Raji (cell line): ENCODE measurements around the gene PRR35.

ENCODE experiments used
- POLR2A ChIP-seq: IDR thresholded peaks from 2 replicates; pipeline ENCODE4 v1.6.1; 2011; ENCODE audit warnings: low read depth, low read length, control low read depth; ENCODE audit not compliant: insufficient read depth

Gene PRR35

DNA sequence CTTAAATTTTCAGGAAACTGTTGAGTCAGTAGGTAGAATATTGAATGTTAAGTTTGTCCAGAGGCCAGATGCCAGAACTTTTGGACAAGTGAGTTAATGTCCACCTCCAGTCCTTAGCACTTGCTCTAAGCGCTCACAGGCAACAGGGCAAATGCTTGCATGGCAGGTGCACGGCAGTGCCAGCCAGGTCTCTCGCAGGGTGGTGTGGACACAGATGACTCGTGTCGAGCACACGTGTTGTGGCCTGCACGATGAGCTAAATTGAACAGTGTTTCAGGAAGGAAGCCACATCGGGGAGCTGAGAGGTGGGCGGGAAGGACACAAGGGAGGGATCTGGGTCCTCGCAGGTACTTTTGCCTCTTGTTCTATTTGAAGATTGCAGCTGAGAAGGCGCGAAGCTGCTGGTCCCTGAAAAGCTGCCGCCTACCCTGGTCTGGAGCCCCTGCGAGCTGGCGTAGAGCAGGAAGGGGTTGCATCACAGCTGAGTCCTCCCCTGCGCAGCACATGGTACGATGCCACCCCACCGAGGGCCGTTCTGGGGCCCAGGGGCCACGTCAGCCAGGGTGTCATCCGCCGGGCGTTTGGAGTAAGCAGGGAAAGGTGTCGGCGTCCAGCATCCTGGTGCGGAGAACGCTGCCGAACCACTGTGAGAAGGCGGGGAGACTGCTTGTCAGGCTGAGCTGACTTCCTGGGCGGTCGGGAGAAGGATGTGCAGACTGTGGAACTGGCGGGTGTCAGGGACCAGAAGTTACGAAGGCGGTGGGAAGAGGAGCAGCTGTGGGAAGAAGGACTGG lies 35.9 kb downstream of the PRR35 start:
- TF ChIP-seq POLR2A, result no peak

GRCh38 chr16:596736-597060 lies 36.5 kb downstream of the PRR35 start:
- no peak for TF ChIP-seq POLR2A

DNA sequence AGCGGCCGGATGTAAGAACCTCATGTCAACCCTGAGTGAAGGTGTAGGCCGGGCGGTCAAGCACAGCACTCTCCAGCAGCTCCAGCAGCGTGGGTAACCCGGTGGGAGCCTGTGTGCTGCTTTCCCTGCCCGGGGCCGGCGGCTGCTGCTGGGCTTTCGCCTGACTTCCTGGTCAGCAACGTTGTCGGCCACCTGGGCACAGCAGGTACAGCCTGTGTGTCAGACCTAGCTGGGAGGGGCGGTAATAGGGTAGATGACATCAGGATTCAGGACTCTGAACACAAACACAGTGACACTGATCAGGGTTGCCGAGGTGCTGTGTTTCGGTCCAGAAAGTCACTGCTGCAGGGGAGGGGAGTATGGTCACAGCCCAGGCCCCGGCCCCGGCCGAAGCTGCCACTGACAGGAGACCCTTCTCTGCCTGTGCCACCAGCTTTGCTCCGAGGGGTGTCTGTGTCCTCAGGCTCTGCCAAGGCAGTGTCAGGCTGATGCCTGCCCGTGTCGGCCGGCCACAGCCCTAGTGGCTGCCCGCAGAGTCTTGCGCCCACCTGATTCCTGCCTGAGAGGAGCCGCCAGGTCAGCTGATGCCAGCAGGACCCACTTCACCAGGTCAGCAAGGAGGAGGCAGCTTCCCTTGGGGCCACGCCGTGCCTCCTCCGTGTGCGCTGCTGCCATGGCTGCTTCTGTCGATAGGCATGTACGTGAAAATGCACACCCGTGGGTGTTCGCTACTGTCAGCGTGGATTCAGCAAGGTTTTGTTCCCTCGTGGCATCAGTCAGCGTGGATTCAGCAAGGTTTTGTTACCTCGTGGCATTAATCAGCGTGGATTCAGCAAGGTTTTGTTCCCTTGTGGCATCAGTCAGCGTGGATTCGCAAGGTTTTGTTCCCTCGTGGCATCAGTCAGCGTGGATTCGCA lies 38.9 kb downstream of the PRR35 start:
- TF ChIP-seq POLR2A, result no peak

DNA sequence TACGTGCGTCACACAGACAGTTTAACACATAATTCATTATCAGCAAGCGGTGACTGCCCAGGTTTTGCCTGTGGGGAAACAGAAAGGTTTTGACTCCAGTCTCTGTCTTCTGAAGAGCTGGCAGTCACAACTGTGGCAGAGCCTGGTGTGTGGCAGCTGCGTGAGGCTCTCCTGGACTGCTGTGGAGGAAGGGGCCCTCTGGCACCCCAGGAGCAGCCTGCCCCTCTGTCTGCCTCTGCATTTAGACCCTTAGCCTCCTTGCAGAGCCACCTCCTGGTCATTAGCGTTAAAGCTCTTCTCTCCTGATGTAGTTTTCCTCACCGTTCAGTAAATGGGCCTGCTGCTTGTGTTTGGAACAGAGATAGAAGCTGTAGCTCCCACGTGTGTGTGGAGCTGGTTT lies 40.6 kb downstream of the PRR35 start:
- TF ChIP-seq POLR2A, result no peak

DNA sequence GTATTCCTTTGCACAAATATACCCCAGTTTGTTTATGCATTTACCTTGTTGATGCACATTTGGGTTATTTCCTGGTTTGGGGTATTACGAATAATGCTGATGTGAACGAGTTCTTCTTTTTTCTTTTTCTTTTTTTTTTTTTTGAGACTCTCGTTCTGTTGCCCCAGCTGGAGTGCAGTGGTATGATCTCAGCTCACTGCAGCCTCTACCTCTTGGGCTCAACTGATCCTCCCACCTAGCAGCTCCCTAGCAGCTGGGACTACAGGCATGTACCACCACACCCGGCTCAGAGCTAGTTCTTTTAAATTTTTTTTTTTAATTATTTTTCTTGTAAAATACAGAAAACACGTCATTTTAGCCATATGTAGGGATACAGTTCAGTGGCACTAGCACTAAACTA lies 43.7 kb downstream of the PRR35 start:
- TF ChIP-seq POLR2A, result no peak

DNA sequence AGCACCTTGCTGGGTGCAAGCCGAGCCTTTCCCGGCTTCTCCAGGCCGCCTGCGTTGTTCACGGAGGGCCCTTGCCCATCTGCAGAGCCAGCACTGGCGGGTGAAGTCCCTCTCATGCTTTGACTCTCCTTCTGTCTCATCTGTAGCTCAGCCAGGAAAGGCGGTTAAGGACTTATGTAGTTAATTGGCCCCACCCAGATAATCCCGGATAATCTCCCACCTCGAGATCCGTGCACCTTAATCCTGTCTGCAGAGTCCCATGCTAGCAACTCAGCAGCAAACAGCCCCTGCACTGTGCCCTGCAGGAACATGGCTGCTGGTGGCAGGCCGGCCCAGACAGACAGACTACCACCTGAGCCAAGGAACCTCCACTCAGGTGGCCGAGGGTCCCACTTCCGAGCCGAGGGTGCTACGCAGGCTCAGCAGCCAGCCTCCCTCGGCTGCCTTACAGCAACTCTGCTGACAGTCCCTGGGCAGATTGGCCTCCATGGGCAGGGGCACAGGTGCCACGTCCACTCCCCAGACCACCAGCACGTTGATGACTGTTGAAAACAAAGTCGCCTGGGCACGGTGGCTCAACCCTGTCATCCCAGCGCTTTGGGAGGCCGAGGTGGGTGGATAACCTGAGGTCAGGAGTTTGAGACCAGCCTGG lies 46.6 kb downstream of the PRR35 start:
- no peak for TF ChIP-seq POLR2A

DNA sequence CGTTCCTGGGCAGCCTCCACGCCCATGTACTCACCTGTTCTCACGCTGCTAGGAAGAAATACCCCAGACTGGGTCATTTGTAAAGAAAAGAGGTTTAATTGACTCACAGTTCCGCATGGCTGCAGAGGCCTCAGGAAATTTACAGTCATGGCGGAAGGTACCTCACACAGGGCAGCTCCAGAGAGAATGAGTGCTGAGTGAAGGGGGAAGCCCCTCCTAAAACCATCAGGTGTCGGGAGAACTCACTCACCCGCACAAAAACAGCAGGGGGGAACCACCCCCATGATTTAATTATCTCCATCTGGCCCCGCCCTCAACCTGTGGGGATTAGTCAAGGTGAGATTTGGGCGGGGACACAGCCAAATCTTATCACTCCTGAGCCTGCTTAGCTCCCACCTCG lies 47.8 kb downstream of the PRR35 start:
- no peak for TF ChIP-seq POLR2A

GRCh38 chr16:609316-609715 lies 49.1 kb downstream of the PRR35 start:
- TF ChIP-seq POLR2A, result no peak

GRCh38 chr16:609984-610383 lies 49.8 kb downstream of the PRR35 start:
- no peak for TF ChIP-seq POLR2A

GRCh38 chr16:610513-611381 lies 50.6 kb downstream of the PRR35 start:
- no peak for TF ChIP-seq POLR2A

DNA sequence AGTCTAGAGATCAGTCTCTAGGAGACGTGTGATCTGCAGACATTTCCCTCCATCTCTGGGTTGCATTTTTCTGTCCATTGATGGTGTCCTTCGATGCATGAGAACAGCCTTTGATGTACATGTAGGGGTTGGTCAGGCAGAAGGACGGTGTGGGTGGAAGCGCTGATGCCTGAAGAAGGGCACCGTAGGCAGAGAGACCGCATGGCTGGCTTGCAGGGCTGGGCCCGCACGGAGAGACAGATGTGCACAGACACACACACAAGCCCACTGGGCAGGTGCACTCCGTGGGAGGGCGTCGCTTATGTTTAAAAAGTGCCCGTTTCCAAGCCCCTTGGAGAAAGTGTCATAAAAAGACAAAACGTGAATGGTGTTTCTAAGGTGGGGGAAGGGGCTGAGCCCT lies 54.9 kb downstream of the PRR35 start:
- no peak for TF ChIP-seq POLR2A
